Anterior cingulate cortex (tissue), 58 donors: Measurements from ENCODE around the gene TRMT1.

ENCODE experiments used
- DNase-seq, 58 donors: peaks; one replicate each; lab custom pipeline; 2025; lab: John Stamatoyannopoulos, UW

Gene TRMT1

GRCh38 chr19:13060233-13060963 lies 56.1 kb downstream of the TRMT1 start:
- DNase-seq, result peak in 31 of 58 donors; percentile 21 to 77 (median 51)

- no peak for DNase-seq
Measured at GRCh38 chr19:13058951-13059660, 57.4 kb downstream of the TRMT1 start.

DNA sequence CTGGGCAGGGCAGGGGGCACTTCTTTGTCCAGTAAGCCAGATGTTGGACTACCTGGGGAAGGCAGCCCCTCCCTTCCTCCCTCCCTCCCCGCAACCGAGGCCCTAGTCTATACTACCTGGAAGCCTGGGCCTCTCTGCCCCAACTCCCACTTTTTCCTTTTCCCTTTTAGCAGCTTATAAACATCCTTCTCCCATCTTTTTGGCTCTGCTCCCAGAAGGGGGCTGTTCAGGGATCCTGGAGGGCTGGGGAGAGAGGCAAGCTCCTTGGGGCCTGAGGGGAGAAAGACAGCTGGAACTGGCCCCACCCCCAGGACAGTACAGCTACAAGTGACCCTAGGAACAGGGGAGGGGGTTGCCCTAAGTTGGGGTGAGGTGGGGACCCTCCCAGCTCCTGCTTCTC lies 58.8 kb downstream of the TRMT1 start:
- DNase-seq, result no peak

GRCh38 chr19:13057147-13057572 lies 59.4 kb downstream of the TRMT1 start:
- peak in 1 of 58 donors; percentile 7 for DNase-seq

- no peak for DNase-seq
Measured at GRCh38 chr19:13056052-13056660, 60.4 kb downstream of the TRMT1 start.

- DNase-seq, result peak in 17 of 58 donors; percentile 13 to 62 (median 34)
Measured at GRCh38 chr19:13055213-13056051, 61.1 kb downstream of the TRMT1 start.
